ENCODE results near the gene ARSB.

The ARSB gene

GRCh38 chr5:78797936-78798672 lies 187.0 kb downstream of the ARSB start:
- H3K27me3 ChIP-seq (replicated peaks; ENCODE audit: control insufficient read depth, insufficient read depth, low read length) = no peaks in the 10 kb centered on the region
- H3K9ac ChIP-seq (ENCODE audit: low read length) = no peak overlapping the region
- H3K36me3 ChIP-seq (ENCODE audit: control insufficient read depth, insufficient read depth, low read length, severe bottlenecking) = no peaks in the 10 kb centered on the region
- no peak overlapping the region for H3K4me3 ChIP-seq (ENCODE audit: low read length)
- H3K4me1 ChIP-seq (ENCODE audit: control insufficient read depth, insufficient read depth, low read length) = peaks cover 6% of the 10 kb centered on the region
- no peak for DNase-seq (ENCODE audit: low read depth)
- no peaks in the 10 kb centered on the region for H3K9me3 ChIP-seq (ENCODE audit: control insufficient read depth, low read length)

- no peaks in the 10 kb centered on the region for H3K9me3 ChIP-seq (ENCODE audit: control insufficient read depth, low read length)
- H3K36me3 ChIP-seq (ENCODE audit: control insufficient read depth, insufficient read depth, low read length, severe bottlenecking) = no peaks in the 10 kb centered on the region
- H3K4me1 ChIP-seq (ENCODE audit: control insufficient read depth, insufficient read depth, low read length) = no peaks in the 10 kb centered on the region
- DNase-seq (ENCODE audit: low read depth) = peak; percentile 48
- no peak overlapping the region for H3K9ac ChIP-seq (ENCODE audit: low read length)
- no peak overlapping the region for H3K4me3 ChIP-seq (ENCODE audit: low read length)
- no peaks in the 10 kb centered on the region for H3K27me3 ChIP-seq (replicated peaks; ENCODE audit: control insufficient read depth, insufficient read depth, low read length)
Observed at GRCh38 chr5:78795757-78796156, 189.4 kb downstream of the ARSB start.

GRCh38 chr5:78794693-78795215 lies 190.4 kb downstream of the ARSB start:
- no peak for DNase-seq (ENCODE audit: low read depth)
- no peaks in the 10 kb centered on the region for H3K9me3 ChIP-seq (ENCODE audit: control insufficient read depth, low read length)
- no peak overlapping the region for H3K4me3 ChIP-seq (ENCODE audit: low read length)
- no peaks in the 10 kb centered on the region for H3K4me1 ChIP-seq (ENCODE audit: control insufficient read depth, insufficient read depth, low read length)
- no peaks in the 10 kb centered on the region for H3K27me3 ChIP-seq (replicated peaks; ENCODE audit: control insufficient read depth, insufficient read depth, low read length)
- no peak overlapping the region for H3K9ac ChIP-seq (ENCODE audit: low read length)
- no peaks in the 10 kb centered on the region for H3K36me3 ChIP-seq (ENCODE audit: control insufficient read depth, insufficient read depth, low read length, severe bottlenecking)

GRCh38 chr5:78793907-78794662 lies 191.0 kb downstream of the ARSB start:
- Histone ChIP-seq H3K4me3 (ENCODE audit: low read length) (no peak overlapping the region), H3K36me3 (ENCODE audit: control insufficient read depth, insufficient read depth, low read length, severe bottlenecking) (no peaks in the 10 kb centered on the region), H3K4me1 (ENCODE audit: control insufficient read depth, insufficient read depth, low read length) (no peaks in the 10 kb centered on the region), H3K27me3 (replicated peaks; ENCODE audit: control insufficient read depth, insufficient read depth, low read length) (no peaks in the 10 kb centered on the region), H3K9ac (ENCODE audit: low read length) (no peak overlapping the region), H3K9me3 (ENCODE audit: control insufficient read depth, low read length) (no peaks in the 10 kb centered on the region)
- DNase-seq (ENCODE audit: low read depth) = no peak

- Histone ChIP-seq H3K27me3 (replicated peaks; ENCODE audit: control insufficient read depth, insufficient read depth, low read length) (no peaks in the 10 kb centered on the region), H3K9me3 (ENCODE audit: control insufficient read depth, low read length) (no peaks in the 10 kb centered on the region), H3K4me3 (ENCODE audit: low read length) (no peak overlapping the region), H3K4me1 (ENCODE audit: control insufficient read depth, insufficient read depth, low read length) (peaks cover 8% of the 10 kb centered on the region), H3K36me3 (ENCODE audit: control insufficient read depth, insufficient read depth, low read length, severe bottlenecking) (no peaks in the 10 kb centered on the region), H3K9ac (ENCODE audit: low read length) (no peak overlapping the region)
- no peak for DNase-seq (ENCODE audit: low read depth)
Observed at GRCh38 chr5:78792345-78793055, 192.6 kb downstream of the ARSB start.

GRCh38 chr5:78791501-78792100 lies 193.5 kb downstream of the ARSB start:
- Histone ChIP-seq H3K4me3 (ENCODE audit: low read length) (no peak overlapping the region), H3K4me1 (ENCODE audit: control insufficient read depth, insufficient read depth, low read length) (peaks cover 15% of the 10 kb centered on the region), H3K9me3 (ENCODE audit: control insufficient read depth, low read length) (no peaks in the 10 kb centered on the region), H3K9ac (ENCODE audit: low read length) (no peak overlapping the region), H3K36me3 (ENCODE audit: control insufficient read depth, insufficient read depth, low read length, severe bottlenecking) (no peaks in the 10 kb centered on the region), H3K27me3 (replicated peaks; ENCODE audit: control insufficient read depth, insufficient read depth, low read length) (no peaks in the 10 kb centered on the region)
- no peak for DNase-seq (ENCODE audit: low read depth)

GRCh38 chr5:78787783-78788182 lies 197.3 kb downstream of the ARSB start:
- Histone ChIP-seq H3K36me3 (ENCODE audit: control insufficient read depth, insufficient read depth, low read length, severe bottlenecking) (no peaks in the 10 kb centered on the region), H3K4me1 (ENCODE audit: control insufficient read depth, insufficient read depth, low read length) (peaks cover 15% of the 10 kb centered on the region), H3K4me3 (ENCODE audit: low read length) (peak overlapping the region; percentile 49), H3K9ac (ENCODE audit: low read length) (no peak overlapping the region), H3K27me3 (replicated peaks; ENCODE audit: control insufficient read depth, insufficient read depth, low read length) (no peaks in the 10 kb centered on the region), H3K9me3 (ENCODE audit: control insufficient read depth, low read length) (no peaks in the 10 kb centered on the region)
- DNase-seq (ENCODE audit: low read depth) = no peak

- Histone ChIP-seq H3K9ac (ENCODE audit: low read length) (no peak overlapping the region), H3K9me3 (ENCODE audit: control insufficient read depth, low read length) (no peaks in the 10 kb centered on the region), H3K36me3 (ENCODE audit: control insufficient read depth, insufficient read depth, low read length, severe bottlenecking) (no peaks in the 10 kb centered on the region), H3K4me1 (ENCODE audit: control insufficient read depth, insufficient read depth, low read length) (peaks cover 15% of the 10 kb centered on the region), H3K4me3 (ENCODE audit: low read length) (no peak overlapping the region), H3K27me3 (replicated peaks; ENCODE audit: control insufficient read depth, insufficient read depth, low read length) (no peaks in the 10 kb centered on the region)
- DNase-seq (ENCODE audit: low read depth) = no peak
Observed at GRCh38 chr5:78785454-78785853, 199.7 kb downstream of the ARSB start.

- Histone ChIP-seq H3K9me3 (ENCODE audit: control insufficient read depth, low read length) (no peaks in the 10 kb centered on the region), H3K4me1 (ENCODE audit: control insufficient read depth, insufficient read depth, low read length) (peaks cover 32% of the 10 kb centered on the region), H3K27me3 (replicated peaks; ENCODE audit: control insufficient read depth, insufficient read depth, low read length) (no peaks in the 10 kb centered on the region), H3K9ac (ENCODE audit: low read length) (no peak overlapping the region), H3K4me3 (ENCODE audit: low read length) (no peak overlapping the region), H3K36me3 (ENCODE audit: control insufficient read depth, insufficient read depth, low read length, severe bottlenecking) (no peaks in the 10 kb centered on the region)
- no peak for DNase-seq (ENCODE audit: low read depth)
Observed at GRCh38 chr5:78783434-78784130, 201.5 kb downstream of the ARSB start.

GRCh38 chr5:78782728-78783127 lies 202.4 kb downstream of the ARSB start:
- no peaks in the 10 kb centered on the region for H3K36me3 ChIP-seq (ENCODE audit: control insufficient read depth, insufficient read depth, low read length, severe bottlenecking)
- H3K27me3 ChIP-seq (replicated peaks; ENCODE audit: control insufficient read depth, insufficient read depth, low read length) = no peaks in the 10 kb centered on the region
- no peak overlapping the region for H3K4me3 ChIP-seq (ENCODE audit: low read length)
- H3K9ac ChIP-seq (ENCODE audit: low read length) = no peak overlapping the region
- no peaks in the 10 kb centered on the region for H3K9me3 ChIP-seq (ENCODE audit: control insufficient read depth, low read length)
- peaks cover 27% of the 10 kb centered on the region for H3K4me1 ChIP-seq (ENCODE audit: control insufficient read depth, insufficient read depth, low read length)
- DNase-seq (ENCODE audit: low read depth) = no peak
